CD14-positive monocyte (primary cell): ENCODE results near the gene PDIA6. TPM values are rescaled to one million over a fixed set of nuclear protein-coding genes. Genes with fewer than 3 reads are reported as not detected.

ENCODE experiments used
- DNase-seq, 3 donors: peaks; one replicate each; pipeline ENCODE4 v3.0.0-alpha.2; 2011 to 2022
- H2AFZ ChIP-seq: 2 replicates; pipeline ENCODE4 v1.6.0; 2012; ENCODE audit warnings: mild to moderate bottlenecking, low read depth, low read length, inconsistent platforms; ENCODE audit not compliant: insufficient read depth, poor library complexity, severe bottlenecking
- H3K27ac ChIP-seq, 2 donors: 1 replicate in 1 of 2; 2 replicates in 1 of 2; pipeline ENCODE4 v1.5.1; 2012 to 2013; ENCODE audit warnings: low read length in 2 of 2, control low read depth in 1 of 2, inconsistent platforms in 1 of 2, low read depth in 1 of 2, mild to moderate bottlenecking in 1 of 2
- H3K27me3 ChIP-seq, 2 donors: one replicate each; pipeline versions ENCODE4 v1.6.0 to v1.6.1; 2011 to 2013; ENCODE audit warnings: low read length in 2 of 2; ENCODE audit not compliant: control insufficient read depth in 2 of 2, insufficient read depth in 2 of 2
- H3K36me3 ChIP-seq, 2 donors: replicated peaks in 1 of 2; 1 replicate in 1 of 2; 2 replicates in 1 of 2; pipeline versions ENCODE4 v1.5.1 to v1.6.1; 2012 to 2013; ENCODE audit warnings: low read length in 2 of 2, control low read depth in 1 of 2, inconsistent platforms in 1 of 2, mild to moderate bottlenecking in 1 of 2; ENCODE audit not compliant: insufficient read depth in 2 of 2, control insufficient read depth in 1 of 2
- H3K4me1 ChIP-seq, 2 donors: 1 replicate in 1 of 2; 2 replicates in 1 of 2; pipeline versions ENCODE4 v1.5.1 to v1.6.1; 2012 to 2013; ENCODE audit warnings: low read length in 2 of 2, control low read depth in 1 of 2, inconsistent platforms in 1 of 2, mild to moderate bottlenecking in 1 of 2, moderate library complexity in 1 of 2; ENCODE audit not compliant: insufficient read depth in 2 of 2, control insufficient read depth in 1 of 2
- H3K4me2 ChIP-seq: replicated peaks from 2 replicates; pipeline ENCODE3; 2012; ENCODE audit warnings: low read length, moderate library complexity, mild to moderate bottlenecking; ENCODE audit not compliant: poor library complexity, severe bottlenecking; ENCODE audit errors: extremely low read depth
- H3K4me3 ChIP-seq, 3 experiments: fragments of 200-600 bp in 1 of 3; sonication (generic) in 1 of 3; replicated peaks in 1 of 3; 1 replicate in 2 of 3; 2 replicates in 1 of 3; pipeline ENCODE4 v1.5.1; 2011 to 2013; ENCODE audit warnings: low read length in 3 of 3, mild to moderate bottlenecking in 3 of 3, control low read depth in 2 of 3, low read depth in 2 of 3, inconsistent platforms in 1 of 3, moderate library complexity in 1 of 3
- H3K79me2 ChIP-seq: 2 replicates; pipeline ENCODE4 v1.6.0; 2012; ENCODE audit warnings: mild to moderate bottlenecking, control low read depth, inconsistent platforms, low read length, moderate library complexity; ENCODE audit not compliant: insufficient read depth
- H3K9ac ChIP-seq: 2 replicates; pipeline ENCODE4 v1.6.0; 2017; ENCODE audit warnings: low read length, mild to moderate bottlenecking; ENCODE audit not compliant: insufficient read depth, poor library complexity, severe bottlenecking
- H3K9me3 ChIP-seq, 2 donors: replicated peaks in 1 of 2; 1 replicate in 1 of 2; 2 replicates in 1 of 2; pipeline versions ENCODE4 v1.5.1 to v1.6.1; 2012 to 2013; ENCODE audit warnings: low read length in 2 of 2, control low read depth in 1 of 2; ENCODE audit not compliant: control insufficient read depth in 1 of 2, insufficient read depth in 1 of 2
- H4K20me1 ChIP-seq: 2 replicates; pipeline ENCODE4 v1.6.0; 2012; ENCODE audit warnings: mild to moderate bottlenecking, low read length, control low read depth, moderate library complexity; ENCODE audit not compliant: insufficient read depth
- H3K27ac Mint-ChIP-seq, 7 donors: one replicate each; pipeline ENCODE4 v1.8.0; 2020; ENCODE audit warnings: mild to moderate bottlenecking in 7 of 7, mixed read lengths in 7 of 7, moderate library complexity in 6 of 7, inconsistent platforms in 2 of 7
- H3K27me3 Mint-ChIP-seq, 3 donors: one replicate each; pipeline ENCODE4 v1.8.0; 2021 to 2022; ENCODE audit warnings: low read depth in 3 of 3, mild to moderate bottlenecking in 3 of 3, mixed read lengths in 3 of 3, moderate library complexity in 3 of 3, inconsistent platforms in 1 of 3
- H3K36me3 Mint-ChIP-seq, 2 donors: one replicate each; pipeline ENCODE4 v1.8.0; 2020; ENCODE audit warnings: mixed read lengths in 2 of 2, inconsistent platforms in 1 of 2, mild to moderate bottlenecking in 1 of 2
- H3K4me1 Mint-ChIP-seq: one replicate; pipeline ENCODE4 v1.8.0; 2020; ENCODE audit warnings: mild to moderate bottlenecking, mixed read lengths
- H3K4me3 Mint-ChIP-seq, 2 donors: one replicate each; pipeline ENCODE4 v1.8.0; 2020; ENCODE audit warnings: mild to moderate bottlenecking in 2 of 2, mixed read lengths in 2 of 2, moderate library complexity in 1 of 2
- H3K9me3 Mint-ChIP-seq, 7 donors: one replicate each; pipeline ENCODE4 v1.8.0; 2020 to 2022; ENCODE audit warnings: mixed read lengths in 7 of 7, mild to moderate bottlenecking in 6 of 7, moderate library complexity in 6 of 7, inconsistent platforms in 2 of 7
- WGBS: methylation state at CpG from one replicate; pipeline ENCODE4 v1.1.5; 2013; ENCODE audit warnings: missing lambda C conversion rate; ENCODE audit not compliant: insufficient coverage; 5-methylcytosine and 5-hydroxymethylcytosine counted together
- intact Hi-C, 2 donors: fragments of 100-400 bp; cut with micrococcal nuclease; formaldehyde crosslinking; loops; one replicate each; pipeline versions ENCODE4 v1.15.0 to v1.15.1; 2023
- polyA plus RNA-seq, 3 donors: library from polyadenylated mRNA; depleted of rRNA in 1 of 3; unstranded in 2 of 3; stranded (reverse) in 1 of 3; fragments of 300-500 nt in 2 of 3; fragments of >200 nt in 1 of 3; fragmentation: Illumina TruSeq in 2 of 3; gene quantifications; 1 replicate in 2 of 3; 2 replicates in 1 of 3; pipeline ENCODE4 v1.2.3, GENCODE V29; 2012 to 2021
- TF ChIP-seq, protein P1 (sequence below): fragments of 200-600 bp; IDR thresholded peaks from one replicate; pipeline ENCODE4 v1.8.0; 2022; ENCODE audit warnings: antibody characterized with exemption, mild to moderate bottlenecking

Gene PDIA6
- polyA plus RNA-seq, 3 donors = 49.8 to 187 (median 166) TPM

DNA sequence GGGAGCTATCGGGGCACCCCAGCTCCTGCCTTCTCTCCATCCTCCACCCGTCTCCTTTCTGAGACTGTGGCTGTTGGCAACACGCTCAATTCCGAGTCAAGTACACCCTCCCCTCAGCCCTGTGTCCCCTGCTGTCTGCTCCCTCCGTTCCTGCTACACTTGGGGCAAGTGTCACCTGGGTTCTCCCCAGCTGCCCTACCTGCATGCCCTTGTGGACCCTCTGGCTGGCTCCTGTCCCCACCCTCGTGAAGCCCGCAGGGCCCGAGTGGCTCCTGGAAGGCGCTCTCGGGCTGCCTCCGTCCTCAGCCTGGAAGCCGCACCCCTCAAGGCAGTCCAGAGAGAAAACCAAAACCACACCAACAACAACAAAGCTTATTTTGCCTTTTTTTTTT lies 33.9 kb downstream of the PDIA6 start:
- Histone ChIP-seq H3K79me2 (no peaks in the 10 kb centered on the region), H3K36me3 (peaks cover 44 to 53% of the 10 kb centered on the region in 2 donors), H2AFZ (no peak overlapping the region), H4K20me1 (no peaks in the 10 kb centered on the region), H3K4me3 (no peak overlapping the region), H3K9ac (no peak overlapping the region), H3K4me2 (no peak overlapping the region), H3K27me3 (no peaks in the 10 kb centered on the region), H3K4me1 (no peaks in the 10 kb centered on the region), H3K27ac (no peak overlapping the region), H3K9me3 (no peaks in the 10 kb centered on the region)
- DNase-seq = no peak
- intact Hi-C loops = no loop called here
- Mint-ChIP-seq H3K4me3 (no peak overlapping the region), H3K9me3 (peaks cover 0 to 3% (median 0%) of the 10 kb centered on the region in 7 donors), H3K27me3 (peaks cover 0 to 5% (median 2%) of the 10 kb centered on the region in 3 donors), H3K4me1 (no peaks in the 10 kb centered on the region), H3K36me3 (peaks cover 43 to 59% of the 10 kb centered on the region in 2 donors), H3K27ac (peak overlapping the region in 1 of 7 donors; percentile 63)
- 94% methylated on average over 4 of the region's 12 CpGs for WGBS
- TF ChIP-seq, protein P1, sequence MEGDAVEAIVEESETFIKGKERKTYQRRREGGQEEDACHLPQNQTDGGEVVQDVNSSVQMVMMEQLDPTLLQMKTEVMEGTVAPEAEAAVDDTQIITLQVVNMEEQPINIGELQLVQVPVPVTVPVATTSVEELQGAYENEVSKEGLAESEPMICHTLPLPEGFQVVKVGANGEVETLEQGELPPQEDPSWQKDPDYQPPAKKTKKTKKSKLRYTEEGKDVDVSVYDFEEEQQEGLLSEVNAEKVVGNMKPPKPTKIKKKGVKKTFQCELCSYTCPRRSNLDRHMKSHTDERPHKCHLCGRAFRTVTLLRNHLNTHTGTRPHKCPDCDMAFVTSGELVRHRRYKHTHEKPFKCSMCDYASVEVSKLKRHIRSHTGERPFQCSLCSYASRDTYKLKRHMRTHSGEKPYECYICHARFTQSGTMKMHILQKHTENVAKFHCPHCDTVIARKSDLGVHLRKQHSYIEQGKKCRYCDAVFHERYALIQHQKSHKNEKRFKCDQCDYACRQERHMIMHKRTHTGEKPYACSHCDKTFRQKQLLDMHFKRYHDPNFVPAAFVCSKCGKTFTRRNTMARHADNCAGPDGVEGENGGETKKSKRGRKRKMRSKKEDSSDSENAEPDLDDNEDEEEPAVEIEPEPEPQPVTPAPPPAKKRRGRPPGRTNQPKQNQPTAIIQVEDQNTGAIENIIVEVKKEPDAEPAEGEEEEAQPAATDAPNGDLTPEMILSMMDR = no peak

DNA sequence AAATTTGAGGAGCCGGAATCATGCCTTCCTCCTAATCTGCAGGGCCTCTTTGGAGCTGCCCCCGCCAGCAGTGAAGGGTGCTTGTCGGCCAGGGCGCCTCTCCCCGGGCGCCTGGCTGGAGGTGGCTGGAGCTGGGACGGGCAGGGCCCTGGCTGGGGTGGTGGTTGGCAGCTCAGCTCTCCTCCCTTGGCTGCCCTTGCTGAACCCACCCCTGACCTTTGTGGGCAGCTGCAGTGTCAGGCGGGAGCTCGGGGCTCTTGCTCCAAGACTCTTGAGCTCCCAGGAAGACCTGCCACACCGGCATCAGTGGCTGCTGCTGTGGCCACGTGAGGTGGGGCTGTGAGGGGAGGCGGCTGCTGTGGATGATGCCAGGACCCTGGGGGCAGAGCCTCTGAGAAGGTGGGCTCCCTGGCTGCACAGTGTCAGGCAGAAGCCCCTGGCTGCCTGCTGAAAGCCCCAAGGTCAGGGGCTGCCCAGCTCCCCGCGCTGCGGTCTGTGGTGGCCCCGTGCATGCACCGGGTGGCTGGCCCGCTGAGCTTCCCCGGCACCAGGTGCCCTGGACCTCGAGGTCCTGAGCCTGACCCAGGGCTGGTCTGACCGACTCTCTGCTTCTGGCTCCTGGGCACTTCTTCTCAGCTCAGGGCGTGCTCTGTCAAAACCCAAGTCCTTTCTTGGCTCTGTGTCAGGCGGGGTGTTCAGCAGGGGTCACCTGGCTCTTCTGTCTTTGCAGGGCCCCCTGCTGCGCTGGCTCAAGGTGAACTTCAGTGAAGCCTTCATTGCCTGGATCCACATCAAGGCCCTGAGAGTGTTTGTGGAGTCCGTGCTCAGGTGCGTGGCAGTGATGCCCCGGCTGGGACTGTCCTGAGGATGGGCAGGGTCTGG lies 34.5 kb downstream of the PDIA6 start:
- Histone ChIP-seq H3K9me3 (no peaks in the 10 kb centered on the region), H3K9ac (no peak overlapping the region), H3K27ac (no peak overlapping the region), H3K4me3 (no peak overlapping the region), H4K20me1 (no peaks in the 10 kb centered on the region), H3K4me1 (no peaks in the 10 kb centered on the region), H3K79me2 (no peaks in the 10 kb centered on the region), H2AFZ (no peak overlapping the region), H3K4me2 (no peak overlapping the region), H3K36me3 (peaks cover 38 to 46% of the 10 kb centered on the region in 2 donors), H3K27me3 (no peaks in the 10 kb centered on the region)
- Mint-ChIP-seq H3K9me3 (peaks cover 0 to 3% (median 0%) of the 10 kb centered on the region in 7 donors), H3K36me3 (peaks cover 37 to 52% of the 10 kb centered on the region in 2 donors), H3K27me3 (peaks cover 0 to 5% (median 2%) of the 10 kb centered on the region in 3 donors), H3K4me3 (no peak overlapping the region), H3K27ac (no peak overlapping the region), H3K4me1 (no peaks in the 10 kb centered on the region)
- TF ChIP-seq, protein P1 = no peak
- WGBS = 97% methylated on average over 21 of the region's 27 CpGs
- no peak for DNase-seq
- intact Hi-C loops = no loop called here
